NCI-H1105 (cell line): ENCODE results near the gene PIH1D1.

Experiments used
- DNase-seq: peaks from one replicate; lab custom pipeline; 2025; lab: John Stamatoyannopoulos, UW

Gene PIH1D1

GRCh38 chr19:49434907-49435583 is 16.6 kb downstream of the PIH1D1 start:
- DNase-seq, result no peak

GRCh38 chr19:49433240-49433901 is 18.2 kb downstream of the PIH1D1 start:
- no peak for DNase-seq

GRCh38 chr19:49432141-49433073 is 19.2 kb downstream of the PIH1D1 start:
- no peak for DNase-seq

GRCh38 chr19:49431330-49431749 is 20.3 kb downstream of the PIH1D1 start:
- no peak for DNase-seq

- no peak for DNase-seq
Observed at GRCh38 chr19:49430678-49431329, 20.8 kb downstream of the PIH1D1 start.

- no peak for DNase-seq
Observed at GRCh38 chr19:49430172-49430677, 21.4 kb downstream of the PIH1D1 start.

GRCh38 chr19:49428547-49429451 is 22.8 kb downstream of the PIH1D1 start:
- no peak for DNase-seq

- DNase-seq, result no peak
Observed at GRCh38 chr19:49427855-49428546, 23.6 kb downstream of the PIH1D1 start.

GRCh38 chr19:49427339-49427738 is 24.3 kb downstream of the PIH1D1 start:
- DNase-seq, result no peak

GRCh38 chr19:49425922-49426592 is 25.6 kb downstream of the PIH1D1 start:
- no peak for DNase-seq

- no peak for DNase-seq
Observed at GRCh38 chr19:49425178-49425577, 26.4 kb downstream of the PIH1D1 start, which contains the start of gene GFY. Gene GFY, plus strand, starts transcription at chr19:49425388. Its CDS starts 1,043 bp downstream, at chr19:49426431.

- DNase-seq, result no peak
Observed at GRCh38 chr19:49423985-49424303, 27.7 kb downstream of the PIH1D1 start.

GRCh38 chr19:49423071-49423984 is 28.3 kb downstream of the PIH1D1 start, which contains the start of gene PTH2:
Gene PTH2, minus strand, starts transcription at chr19:49423441. Its CDS starts 102 bp downstream, at chr19:49423339.
- DNase-seq, result no peak

GRCh38 chr19:49422407-49423070 is 29.1 kb downstream of the PIH1D1 start:
- DNase-seq, result peak; percentile 17

GRCh38 chr19:49421878-49422202 is 29.8 kb downstream of the PIH1D1 start:
- no peak for DNase-seq

GRCh38 chr19:49421039-49421877 is 30.4 kb downstream of the PIH1D1 start:
- DNase-seq, result peak; percentile 96

- DNase-seq, result no peak
Observed at GRCh38 chr19:49420227-49420626, 31.4 kb downstream of the PIH1D1 start.
